IMR-90 (cell line): ENCODE results near the gene MYH6. TPM values are rescaled to one million over a fixed set of nuclear protein-coding genes. Genes with fewer than 3 reads are reported as not detected.

Experiments used
- ATAC-seq: fragments of 200-7000 bp; cut with Tn5 transposase; 2 replicates; pipeline ENCODE4 v1.9.1; 2020; ENCODE audit warnings: low read depth, mild to moderate bottlenecking, moderate library complexity
- BruUV-seq: library from RNA; stranded (reverse); fragments of 400-500 nt; replicated peaks from 2 replicates; lab custom pipeline; 2021; lab: Mats Ljungman, UMichigan
- CTCF ChIA-PET: fragments of 300-600 bp; formaldehyde crosslinking; extraction: SDS; loops from one replicate; lab custom pipeline; 2021; ENCODE audit warnings: antibody characterized with exemption; lab: Yijun Ruan, JAX
- POLR2A ChIA-PET: fragments of 300-600 bp; sonication (Branson Sonifier 250); formaldehyde crosslinking; loops from one replicate; lab custom pipeline; 2022; ENCODE audit warnings: antibody characterized with exemption; ENCODE audit not compliant: unreplicated experiment; lab: Charles Lee
- DNase-seq: peaks from one replicate; pipeline ENCODE4 v3.0.0; 2013
- H2AFZ ChIP-seq: replicated peaks from 2 replicates; pipeline ENCODE3; 2013; ENCODE audit warnings: low read length, mild to moderate bottlenecking; ENCODE audit not compliant: poor library complexity
- H2AK5ac ChIP-seq: 2 replicates; pipeline ENCODE4 v1.6.1; 2013; ENCODE audit warnings: low read depth, low read length, inconsistent platforms
- H2AK9ac ChIP-seq: replicated peaks from 2 replicates; pipeline ENCODE3; 2013; ENCODE audit warnings: mild to moderate bottlenecking, low read depth, low read length, moderate library complexity; ENCODE audit not compliant: poor library complexity
- H2BK120ac ChIP-seq: 2 replicates; pipeline ENCODE4 v1.6.1; 2013; ENCODE audit warnings: low read depth, low read length, inconsistent platforms
- H2BK15ac ChIP-seq: 3 replicates; pipeline ENCODE4 v1.6.1; 2013; ENCODE audit warnings: low read depth, low read length, inconsistent platforms
- H2BK20ac ChIP-seq: 2 replicates; pipeline ENCODE4 v1.6.1; 2013; ENCODE audit warnings: low read depth, mild to moderate bottlenecking, inconsistent platforms, low read length, moderate library complexity
- H2BK5ac ChIP-seq: 2 replicates; pipeline ENCODE4 v1.6.1; 2013; ENCODE audit warnings: mild to moderate bottlenecking, low read depth, low read length, inconsistent platforms; ENCODE audit not compliant: poor library complexity, severe bottlenecking
- H3K14ac ChIP-seq: replicated peaks from 2 replicates; pipeline ENCODE4 v1.6.1; 2013; ENCODE audit warnings: low read depth, low read length, inconsistent platforms
- H3K18ac ChIP-seq: 2 replicates; pipeline ENCODE4 v1.6.1; 2013; ENCODE audit warnings: low read depth, low read length, control low read depth
- H3K23ac ChIP-seq: 2 replicates; pipeline ENCODE4 v1.6.1; 2013; ENCODE audit warnings: low read depth, low read length, inconsistent platforms
- H3K27ac ChIP-seq: 2 replicates; pipeline ENCODE4 v1.5.1; 2013; ENCODE audit warnings: mild to moderate bottlenecking, control low read depth, low read length; ENCODE audit not compliant: insufficient read depth
- H3K27me3 ChIP-seq: 2 replicates; pipeline ENCODE4 v1.6.1; 2013; ENCODE audit warnings: low read length; ENCODE audit not compliant: control insufficient read depth, insufficient read depth
- H3K36me3 ChIP-seq: 2 replicates; pipeline ENCODE4 v1.6.1; 2013; ENCODE audit warnings: low read length, mixed read lengths; ENCODE audit not compliant: control insufficient read depth, insufficient read depth
- H3K4ac ChIP-seq: 2 replicates; pipeline ENCODE4 v1.6.1; 2013; ENCODE audit warnings: low read depth, low read length, inconsistent platforms
- H3K4me1 ChIP-seq: 2 replicates; pipeline ENCODE4 v1.6.1; 2013; ENCODE audit warnings: low read length, mixed read lengths; ENCODE audit not compliant: control insufficient read depth, insufficient read depth
- H3K4me2 ChIP-seq: 2 replicates; pipeline ENCODE4 v1.6.1; 2013; ENCODE audit warnings: low read depth, mild to moderate bottlenecking, control low read depth, low read length, moderate library complexity
- H3K4me3 ChIP-seq: 2 replicates; pipeline ENCODE4 v1.5.1; 2013; ENCODE audit warnings: low read depth, mild to moderate bottlenecking, control low read depth, low read length, moderate library complexity; ENCODE audit not compliant: insufficient read depth
- H3K56ac ChIP-seq: 2 replicates; pipeline ENCODE4 v1.6.1; 2013; ENCODE audit warnings: low read length, inconsistent platforms; ENCODE audit not compliant: insufficient read depth; ENCODE audit errors: extremely low read depth
- H3K79me1 ChIP-seq, 2 experiments: 2 replicates each; pipeline ENCODE4 v1.6.1; 2013; ENCODE audit warnings: low read length in 2 of 2, inconsistent platforms in 1 of 2, low read depth in 1 of 2
- H3K9ac ChIP-seq: 2 replicates; pipeline ENCODE4 v1.6.1; 2013; ENCODE audit warnings: low read depth, low read length, control low read depth
- H3K9me1 ChIP-seq: 2 replicates; pipeline ENCODE4 v1.6.1; 2013; ENCODE audit warnings: low read length, inconsistent platforms; ENCODE audit not compliant: insufficient read depth
- H3K9me3 ChIP-seq: 2 replicates; pipeline ENCODE4 v1.6.1; 2013; ENCODE audit warnings: low read length; ENCODE audit not compliant: control insufficient read depth, insufficient read depth
- H4K20me1 ChIP-seq: 2 replicates; pipeline ENCODE4 v1.6.1; 2013; ENCODE audit warnings: low read length, inconsistent platforms; ENCODE audit not compliant: insufficient read depth
- H4K5ac ChIP-seq: 2 replicates; pipeline ENCODE4 v1.6.1; 2013; ENCODE audit warnings: mild to moderate bottlenecking, low read depth, low read length, control low read depth
- H4K8ac ChIP-seq, 2 experiments: 2 replicates each; pipeline ENCODE4 v1.6.1; 2013; ENCODE audit warnings: low read depth in 2 of 2, low read length in 2 of 2, control low read depth in 1 of 2, inconsistent platforms in 1 of 2
- H4K91ac ChIP-seq: 2 replicates; pipeline ENCODE4 v1.6.1; 2013; ENCODE audit warnings: low read depth, low read length, inconsistent platforms; ENCODE audit not compliant: insufficient read depth
- CEBPB ChIP-seq: IDR thresholded peaks from 2 replicates; pipeline ENCODE4 v1.6.1; 2012; ENCODE audit warnings: low read depth, low read length, improper control_type of control experiment
- CHD1 ChIP-seq: IDR thresholded peaks from 2 replicates; pipeline ENCODE4 v1.6.1; 2012; ENCODE audit warnings: low read depth, low read length, improper control_type of control experiment
- FOS ChIP-seq: fragments of 150-350 bp; IDR thresholded peaks from 2 replicates; pipeline ENCODE4 v1.6.1; 2016; ENCODE audit warnings: low read depth, low read length
- MAFK ChIP-seq: IDR thresholded peaks from 2 replicates; pipeline ENCODE4 v1.6.1; 2012; ENCODE audit warnings: low read depth, low read length, improper control_type of control experiment
- NFE2L2 ChIP-seq: fragments of 150-350 bp; IDR thresholded peaks from 2 replicates; pipeline ENCODE4 v1.6.1; 2016; ENCODE audit warnings: low read depth, mild to moderate bottlenecking, low read length
- RAD21 ChIP-seq: IDR thresholded peaks from 2 replicates; pipeline ENCODE4 v1.6.1; 2012; ENCODE audit warnings: low read length, improper control_type of control experiment
- WGBS, 2 experiments: methylation state at CpG; one replicate each; pipeline versions ENCODE4 v1.1.5 to v1.1.7; 2013; ENCODE audit warnings: missing lambda C conversion rate in 2 of 2; ENCODE audit not compliant: insufficient read length in 1 of 2; ENCODE audit errors: extremely low coverage in 2 of 2; 5-methylcytosine and 5-hydroxymethylcytosine counted together
- dilution Hi-C: fragments of 300-500 bp; cut with HindIII; formaldehyde crosslinking; loops from one replicate; pipeline ENCODE4 v1.14.3; 2018; ENCODE audit warnings: low sequenced_read_pairs; ENCODE audit not compliant: unreplicated experiment
- in situ Hi-C: fragments of 300-500 bp; cut with MboI; formaldehyde crosslinking; loops from 3 replicates; pipeline ENCODE4 v1.14.3; 2019; ENCODE audit warnings: low sequenced_read_pairs, inconsistent platforms, mixed read lengths
- intact Hi-C: fragments of 100-400 bp; cut with micrococcal nuclease; formaldehyde crosslinking; loops from 2 replicates; pipeline ENCODE4 v1.10.0; 2022
- polyA plus RNA-seq, 3 experiments: library from polyadenylated mRNA; depleted of rRNA; stranded (reverse); fragments of >200 nt; gene quantifications; 2 replicates each; pipeline ENCODE4 v1.2.3, GENCODE V29; 2012; ENCODE audit warnings: low replicate concordance in 1 of 3
- total RNA-seq: library from RNA; depleted of rRNA; stranded (reverse); fragments of >200 nt; gene quantifications from 2 replicates; pipeline ENCODE4 v1.2.3, GENCODE V29; 2012
- TF ChIP-seq, protein P1 (sequence below): conservative IDR thresholded peaks from 2 replicates; pipeline ENCODE4 v1.5.1; 2012; ENCODE audit warnings: mild to moderate bottlenecking, low read depth, low read length, improper control_type of control experiment

MYH6 gene
- total and polyA plus RNA-seq, 2 of the 4 experiments (the other 2 are of a cell fraction) = not detected

DNA sequence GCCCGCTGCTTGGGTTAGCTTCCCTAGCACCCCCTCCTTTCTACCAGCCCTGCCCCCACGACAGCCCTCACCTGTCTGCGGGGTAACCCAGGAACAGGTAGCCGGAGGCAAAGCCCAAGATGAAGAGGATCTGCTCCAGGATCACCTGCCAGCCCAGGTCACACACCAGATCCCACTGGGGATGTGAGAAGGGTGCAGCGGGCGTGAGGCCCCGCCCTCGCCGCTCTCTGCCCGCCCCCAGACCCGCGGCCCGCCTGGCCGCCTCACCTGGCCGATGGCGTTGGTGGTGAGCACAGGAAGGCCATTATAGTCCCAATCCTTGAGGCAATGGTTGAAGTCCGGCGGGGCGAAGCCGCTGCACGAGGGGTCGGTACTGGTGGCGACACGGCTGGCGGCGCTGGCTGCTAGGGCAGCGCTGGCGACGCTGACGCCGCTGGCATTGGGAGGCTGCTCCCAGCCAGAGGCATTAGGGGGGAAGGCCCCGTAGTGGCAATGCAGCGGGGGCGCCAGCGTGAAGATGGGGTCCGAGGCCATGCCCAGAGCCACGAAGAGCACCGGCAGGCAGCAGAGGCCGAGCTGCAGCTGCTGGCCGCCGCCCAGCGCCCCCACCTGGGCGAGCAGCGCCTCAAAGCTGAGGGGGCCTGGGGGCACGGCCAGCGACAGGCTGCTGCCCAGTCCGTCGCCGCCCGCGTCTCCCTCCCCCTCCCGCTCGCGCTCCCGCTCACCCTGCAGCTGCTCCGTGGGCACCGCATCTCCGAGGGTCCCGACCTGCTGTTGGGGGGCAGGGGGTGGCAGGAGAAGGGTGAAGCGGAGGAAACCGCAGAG is 56.2 kb downstream of the MYH6 start:
- dilution Hi-C loops = no loop called here
- no TSS peak for BruUV-seq

More for the DNA sequence above, 56.2 kb downstream of the MYH6 start:
- Histone ChIP-seq H3K23ac (no peak overlapping the region; the same call in 1 of the 2 replicates), H3K14ac (no peak overlapping the region; the same call in 1 of the 2 replicates), H2AK9ac (peak overlapping the region; percentile 86), H3K79me1 (peaks cover 0 to 7% of the 10 kb centered on the region in 2 experiments; a peak in 3 of 4 replicates), H3K9ac (peak overlapping the region; percentile 68), H4K5ac (no peak overlapping the region), H3K27ac (peak overlapping the region; percentile 63), H4K91ac (no peak overlapping the region), H3K27me3 (no peaks in the 10 kb centered on the region), H2BK15ac (no peak overlapping the region), H2BK120ac (no peak overlapping the region), H3K18ac (no peak overlapping the region), H3K9me1 (peaks cover 6% of the 10 kb centered on the region; the same call in 1 of the 2 replicates), H4K20me1 (no peaks in the 10 kb centered on the region; the same call in 1 of the 2 replicates), H3K9me3 (no peaks in the 10 kb centered on the region), H2AFZ (peak overlapping the region; percentile 96), H3K4ac (peak overlapping the region; percentile 46), H3K4me1 (peaks cover 3% of the 10 kb centered on the region; the same call in 1 of the 2 replicates), H3K36me3 (peaks cover 20% of the 10 kb centered on the region), H2BK20ac (no peak overlapping the region), H2AK5ac (peak overlapping the region; percentile 54; the same call in 1 of the 2 replicates), H4K8ac (peak overlapping the region in 1 of 2 experiments; percentile 66; a peak in 1 of 4 replicates), H3K56ac (no peak overlapping the region), H3K4me3 (peak overlapping the region; percentile 76), H2BK5ac (peak overlapping the region; percentile 29), H3K4me2 (peak overlapping the region; percentile 75)
- intact Hi-C loops (loop anchor here (1.0 kb wide), 2 partner anchors 14 to 24 kb away; no protein-coding TSS in a partner anchor), in situ Hi-C loops (no loop called here)
- POLR2A ChIA-PET = no interaction called here
- TF ChIP-seq, protein P1, sequence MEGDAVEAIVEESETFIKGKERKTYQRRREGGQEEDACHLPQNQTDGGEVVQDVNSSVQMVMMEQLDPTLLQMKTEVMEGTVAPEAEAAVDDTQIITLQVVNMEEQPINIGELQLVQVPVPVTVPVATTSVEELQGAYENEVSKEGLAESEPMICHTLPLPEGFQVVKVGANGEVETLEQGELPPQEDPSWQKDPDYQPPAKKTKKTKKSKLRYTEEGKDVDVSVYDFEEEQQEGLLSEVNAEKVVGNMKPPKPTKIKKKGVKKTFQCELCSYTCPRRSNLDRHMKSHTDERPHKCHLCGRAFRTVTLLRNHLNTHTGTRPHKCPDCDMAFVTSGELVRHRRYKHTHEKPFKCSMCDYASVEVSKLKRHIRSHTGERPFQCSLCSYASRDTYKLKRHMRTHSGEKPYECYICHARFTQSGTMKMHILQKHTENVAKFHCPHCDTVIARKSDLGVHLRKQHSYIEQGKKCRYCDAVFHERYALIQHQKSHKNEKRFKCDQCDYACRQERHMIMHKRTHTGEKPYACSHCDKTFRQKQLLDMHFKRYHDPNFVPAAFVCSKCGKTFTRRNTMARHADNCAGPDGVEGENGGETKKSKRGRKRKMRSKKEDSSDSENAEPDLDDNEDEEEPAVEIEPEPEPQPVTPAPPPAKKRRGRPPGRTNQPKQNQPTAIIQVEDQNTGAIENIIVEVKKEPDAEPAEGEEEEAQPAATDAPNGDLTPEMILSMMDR = peak; percentile 13; the same call in 1 of the 2 replicates
- TF ChIP-seq FOS = no peak
- no peak for TF ChIP-seq CHD1
- TF ChIP-seq CEBPB = no peak
- TF ChIP-seq NFE2L2 = no peak
- no peak for TF ChIP-seq MAFK
- TF ChIP-seq RAD21 = no peak
- CTCF ChIA-PET = interaction anchor here (0.7 to 1.2 kb wide), 4 partner anchors 9 to 43 kb away, joined by 3 to 8 read pairs (median 4); no protein-coding TSS in a partner anchor
- DNase-seq (no peak), ATAC-seq (peak; percentile 48)
- WGBS, 2 experiments = 1% methylated on average over 29 of the region's 61 CpGs; no CpG with 5 or more reads in 1 of the 2 experiments
